AG04450 (cell line): ENCODE data around the gene POLR1E. TPM values are rescaled to one million over a fixed set of nuclear protein-coding genes. Genes with fewer than 3 reads are reported as not detected.

Source experiments
- CTCF ChIA-PET: fragments of 300-600, 350-600 bp; formaldehyde crosslinking; extraction: SDS; loops from one replicate; lab custom pipeline; 2022; ENCODE audit warnings: antibody characterized with exemption, inconsistent platforms; lab: Charles Lee
- POLR2A ChIA-PET: fragments of 350-600 bp; formaldehyde crosslinking; extraction: SDS; loops from one replicate; lab custom pipeline; 2021; ENCODE audit warnings: antibody characterized with exemption, inconsistent platforms; lab: Yijun Ruan, JAX
- DNase-seq: peaks from one replicate; pipeline ENCODE4 v3.0.0-alpha.2; 2011; ENCODE audit warnings: low read depth, low spot score
- H3K27ac ChIP-seq: one replicate; pipeline ENCODE4 v1.5.1; 2012; ENCODE audit warnings: low read depth, low read length, control low read depth
- H3K27me3 ChIP-seq: one replicate; pipeline ENCODE4 v1.6.0; 2012; ENCODE audit warnings: low read length; ENCODE audit not compliant: control insufficient read depth, insufficient read depth
- H3K4me3 ChIP-seq: 2 replicates; pipeline ENCODE4 v1.5.1; 2011; ENCODE audit warnings: mild to moderate bottlenecking, low read depth, low read length, control low read depth
- H3K9me3 ChIP-seq: 2 replicates; pipeline ENCODE4 v1.5.1; 2012; ENCODE audit warnings: low read length; ENCODE audit not compliant: control insufficient read depth, insufficient read depth
- CTCF ChIP-seq: IDR thresholded peaks from 2 replicates; pipeline ENCODE4 v1.5.1; 2011; ENCODE audit warnings: low read depth, low read length, control low read depth, inconsistent platforms
- polyA plus RNA-seq: library from polyadenylated mRNA; depleted of rRNA; stranded (reverse); fragments of >200 nt; gene quantifications from 2 replicates; pipeline ENCODE4 v1.2.3, GENCODE V29; 2011

The POLR1E gene
- polyA plus RNA-seq, 1 experiment: 44.5 TPM

- CTCF ChIA-PET: no interaction called here
- POLR2A ChIA-PET: no interaction called here
- DNase-seq: no peak
Observed at GRCh38 chr9:37501957-37502596, 16.3 kb downstream of the POLR1E start.

GRCh38 chr9:37503736-37504135 lies 18.0 kb downstream of the POLR1E start:
- no peak overlapping the region for H3K4me3 ChIP-seq
- POLR2A ChIA-PET: no interaction called here
- no peak overlapping the region for H3K27ac ChIP-seq
- DNase-seq: no peak
- no peak for TF ChIP-seq CTCF
- CTCF ChIA-PET: no interaction called here
- no peaks in the 10 kb centered on the region for H3K9me3 ChIP-seq
- no peaks in the 10 kb centered on the region for H3K27me3 ChIP-seq

More at GRCh38 chr9:37501957-37502596, 16.3 kb downstream of the POLR1E start:
- Histone ChIP-seq H3K27me3 (no peaks in the 10 kb centered on the region), H3K27ac (no peak overlapping the region), H3K9me3 (no peaks in the 10 kb centered on the region), H3K4me3 (no peak overlapping the region)
- TF ChIP-seq CTCF: no peak

- H3K4me3 ChIP-seq: no peak overlapping the region
- CTCF ChIA-PET: no interaction called here
- no peak for DNase-seq
- no peak for TF ChIP-seq CTCF
- no peaks in the 10 kb centered on the region for H3K9me3 ChIP-seq
- no peaks in the 10 kb centered on the region for H3K27me3 ChIP-seq
- POLR2A ChIA-PET: no interaction called here
- no peak overlapping the region for H3K27ac ChIP-seq
Observed at GRCh38 chr9:37504605-37505004, 18.9 kb downstream of the POLR1E start.

GRCh38 chr9:37507566-37508134 lies 21.9 kb downstream of the POLR1E start:
- no peak for DNase-seq
- H3K4me3 ChIP-seq: no peak overlapping the region
- no peak overlapping the region for H3K27ac ChIP-seq
- ChIA-PET POLR2A (no interaction called here), CTCF (no interaction called here)
- H3K9me3 ChIP-seq: no peaks in the 10 kb centered on the region
- TF ChIP-seq CTCF: no peak
- no peaks in the 10 kb centered on the region for H3K27me3 ChIP-seq

GRCh38 chr9:37508135-37508833 lies 22.5 kb downstream of the POLR1E start:
- no peak overlapping the region for H3K27ac ChIP-seq
- no peaks in the 10 kb centered on the region for H3K27me3 ChIP-seq
- no peaks in the 10 kb centered on the region for H3K9me3 ChIP-seq
- no peak overlapping the region for H3K4me3 ChIP-seq
- no peak for TF ChIP-seq CTCF
- POLR2A ChIA-PET: no interaction called here
- no peak for DNase-seq
- CTCF ChIA-PET: interaction anchor here (0.6 kb wide), 1 partner anchor 209 kb away, joined by 3 read pairs; no protein-coding TSS in a partner anchor
